Uterus (tissue), 4 donors: Measurements from ENCODE around the gene EMP3. TPM values are rescaled to one million over a fixed set of nuclear protein-coding genes. Genes with fewer than 3 reads are reported as not detected.
A peak's percentile ranks its signal among the peaks of the same experiment; 100 is the strongest.

Experiments used
- DNase-seq, 2 donors: peaks; one replicate each; pipeline ENCODE4 v3.0.0-alpha.2; 2019 to 2020
- H3K27ac ChIP-seq, 2 donors: fragments of 200-600 bp; sonication (generic); 1 replicate in 1 of 2; 2 replicates in 1 of 2; pipeline ENCODE4 v1.5.1; 2016 to 2018
- H3K27me3 ChIP-seq, 2 donors: fragments of 200-600 bp; sonication (generic); one replicate each; pipeline ENCODE4 v1.5.1; 2018 to 2019; ENCODE audit warnings: control low read depth in 1 of 2
- H3K36me3 ChIP-seq, 2 donors: fragments of 200-600 bp; sonication (generic); one replicate each; pipeline ENCODE4 v1.5.1; 2019; ENCODE audit warnings: control low read depth in 1 of 2
- H3K4me1 ChIP-seq, 2 donors: fragments of 200-600 bp; sonication (generic); one replicate each; pipeline ENCODE4 v1.5.1; 2018 to 2019; ENCODE audit warnings: control low read depth in 1 of 2
- H3K4me3 ChIP-seq, 2 donors: fragments of 200-600 bp; sonication (generic); 1 replicate in 1 of 2; 2 replicates in 1 of 2; pipeline ENCODE4 v1.5.1; 2018 to 2019; ENCODE audit warnings: mild to moderate bottlenecking in 1 of 2
- H3K9me3 ChIP-seq, 2 donors: fragments of 200-600 bp; sonication (generic); one replicate each; pipeline ENCODE4 v1.5.1; 2019; ENCODE audit warnings: control low read depth in 1 of 2
- POLR2A ChIP-seq, 2 donors: fragments of 450-650 bp; IDR thresholded peaks; one replicate each; pipeline ENCODE4 v1.6.1; 2016; ENCODE audit warnings: antibody characterized with exemption in 2 of 2, mild to moderate bottlenecking in 1 of 2, moderate library complexity in 1 of 2
- intact Hi-C: fragments of 100-400 bp; cut with DNase I; formaldehyde crosslinking; loops from one replicate; pipeline ENCODE4 v1.15.1; 2023; ENCODE audit warnings: low total_unique reads
- total RNA-seq, 4 donors: library from RNA; depleted of rRNA in 3 of 4; stranded (reverse); fragments of >200 nt in 3 of 4; gene quantifications; one replicate each; pipeline versions ENCODE4 v1.1.0 to v1.2.4, GENCODE V29; 2014 to 2023
- TF ChIP-seq, protein P1 (sequence below), 4 experiments: fragments of 200-600 bp in 2 of 4; fragments of 450-650 bp in 2 of 4; sonication (generic) in 2 of 4; IDR thresholded peaks; one replicate each; pipeline ENCODE4 v1.5.1; 2016 to 2019; ENCODE audit warnings: antibody characterized with exemption in 4 of 4, mild to moderate bottlenecking in 2 of 4, moderate library complexity in 1 of 4
- donor health status: DM: yes; HTN: yes; CAD: no.

The EMP3 gene
- total RNA-seq, 4 donors from 2014 or later, result 23.8 to 147 (median 45.2) TPM

DNA sequence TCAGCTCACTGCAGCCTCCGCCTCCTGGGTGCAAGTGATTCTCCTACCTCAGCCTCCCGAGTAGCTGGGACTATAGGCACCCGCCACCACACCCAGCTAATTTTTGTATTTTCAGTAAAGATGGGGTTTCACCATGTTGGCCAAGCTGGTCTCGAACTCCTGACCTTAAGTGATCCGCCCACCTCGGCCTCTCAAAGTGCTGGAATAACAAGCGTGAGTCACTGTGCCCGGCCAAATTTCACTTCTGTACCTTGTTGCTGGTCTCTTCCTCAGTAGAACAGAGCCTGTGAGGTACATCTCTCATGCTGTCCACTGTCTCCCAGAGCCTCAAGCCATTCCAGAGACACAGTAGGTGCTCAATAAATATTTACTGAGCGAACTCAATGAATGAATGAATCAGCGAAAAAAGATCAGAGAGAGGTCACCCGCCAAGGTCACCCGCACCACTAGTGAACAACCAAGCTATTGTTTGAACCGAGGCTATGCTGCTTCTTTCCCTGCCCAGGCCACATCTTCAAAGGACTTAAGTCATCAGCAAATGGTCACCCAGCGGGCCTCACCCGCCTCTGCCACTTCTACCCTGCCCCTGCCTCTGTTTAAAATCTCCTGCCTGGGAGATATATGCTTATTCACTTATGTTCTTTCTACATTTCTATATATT lies 29.1 kb downstream of the EMP3 start:
- Histone ChIP-seq H3K27me3 (no peaks in the 10 kb centered on the region), H3K4me1 (no peaks in the 10 kb centered on the region), H3K9me3 (no peaks in the 10 kb centered on the region), H3K4me3 (no peak overlapping the region), H3K36me3 (no peaks in the 10 kb centered on the region), H3K27ac (no peak overlapping the region)
- intact Hi-C loops, result no loop called here
- no peak for DNase-seq
- TF ChIP-seq, protein P1, sequence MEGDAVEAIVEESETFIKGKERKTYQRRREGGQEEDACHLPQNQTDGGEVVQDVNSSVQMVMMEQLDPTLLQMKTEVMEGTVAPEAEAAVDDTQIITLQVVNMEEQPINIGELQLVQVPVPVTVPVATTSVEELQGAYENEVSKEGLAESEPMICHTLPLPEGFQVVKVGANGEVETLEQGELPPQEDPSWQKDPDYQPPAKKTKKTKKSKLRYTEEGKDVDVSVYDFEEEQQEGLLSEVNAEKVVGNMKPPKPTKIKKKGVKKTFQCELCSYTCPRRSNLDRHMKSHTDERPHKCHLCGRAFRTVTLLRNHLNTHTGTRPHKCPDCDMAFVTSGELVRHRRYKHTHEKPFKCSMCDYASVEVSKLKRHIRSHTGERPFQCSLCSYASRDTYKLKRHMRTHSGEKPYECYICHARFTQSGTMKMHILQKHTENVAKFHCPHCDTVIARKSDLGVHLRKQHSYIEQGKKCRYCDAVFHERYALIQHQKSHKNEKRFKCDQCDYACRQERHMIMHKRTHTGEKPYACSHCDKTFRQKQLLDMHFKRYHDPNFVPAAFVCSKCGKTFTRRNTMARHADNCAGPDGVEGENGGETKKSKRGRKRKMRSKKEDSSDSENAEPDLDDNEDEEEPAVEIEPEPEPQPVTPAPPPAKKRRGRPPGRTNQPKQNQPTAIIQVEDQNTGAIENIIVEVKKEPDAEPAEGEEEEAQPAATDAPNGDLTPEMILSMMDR (IDR thresholded peaks at IDR 0.05), result no peak
- no peak for TF ChIP-seq POLR2A (IDR thresholded peaks at IDR 0.05)

DNA sequence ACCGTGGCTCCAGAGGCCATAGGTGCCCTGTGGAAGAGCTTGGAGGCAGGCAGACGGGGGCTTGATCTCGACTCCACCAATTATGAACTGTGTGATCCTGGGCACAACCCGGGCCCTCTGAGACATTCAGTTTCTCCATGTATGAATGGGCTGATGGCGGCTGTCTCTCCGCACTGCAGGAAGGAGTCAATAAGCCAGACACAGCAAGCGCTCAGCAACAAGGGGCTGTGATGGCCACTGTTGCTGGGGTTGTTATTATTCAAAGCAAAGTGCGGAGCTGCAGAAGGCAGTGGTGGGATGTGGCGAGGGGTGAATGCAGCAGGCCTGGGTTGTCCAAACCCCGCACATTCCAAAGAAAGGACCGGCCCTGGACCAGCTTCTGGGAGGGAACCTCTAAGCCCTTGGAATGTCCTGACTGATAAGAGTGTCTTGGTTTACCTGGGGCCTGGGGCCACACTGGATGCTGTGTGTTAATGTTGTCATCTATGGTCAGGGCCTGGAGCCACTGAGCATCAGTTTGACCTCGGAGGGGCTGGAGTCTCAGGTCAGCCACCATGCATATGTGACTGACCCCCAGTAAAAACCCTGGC lies 30.1 kb downstream of the EMP3 start:
- no peaks in the 10 kb centered on the region for H3K4me1 ChIP-seq
- DNase-seq, result no peak
- no peak overlapping the region for H3K27ac ChIP-seq
- no peaks in the 10 kb centered on the region for H3K27me3 ChIP-seq
- no peak overlapping the region for H3K4me3 ChIP-seq
- TF ChIP-seq POLR2A (IDR thresholded peaks at IDR 0.05), result no peak
- TF ChIP-seq, protein P1 (IDR thresholded peaks at IDR 0.05), result no peak
- H3K9me3 ChIP-seq, result no peaks in the 10 kb centered on the region
- no peaks in the 10 kb centered on the region for H3K36me3 ChIP-seq
- intact Hi-C loops, result no loop called here

DNA sequence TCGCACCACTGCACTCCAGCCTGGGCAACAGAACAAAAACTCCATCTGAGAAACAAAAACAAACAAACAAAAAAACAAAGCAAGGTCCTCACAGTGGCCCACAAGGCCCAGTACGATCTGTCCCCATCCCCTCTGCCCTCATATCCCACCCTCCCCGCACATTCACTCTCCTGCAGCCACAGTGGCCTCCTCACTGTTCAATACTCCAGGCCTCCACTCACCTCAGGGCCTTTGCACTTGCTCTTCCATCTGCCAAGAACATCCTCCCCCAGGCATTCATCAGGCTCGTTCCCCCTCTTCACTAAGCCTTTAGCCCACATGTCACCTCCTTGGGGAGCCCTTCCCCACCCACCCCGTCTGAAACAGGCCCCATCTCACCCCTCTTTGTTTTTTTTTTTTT lies 33.8 kb downstream of the EMP3 start:
- DNase-seq, result no peak
- no peaks in the 10 kb centered on the region for H3K9me3 ChIP-seq
- no peaks in the 10 kb centered on the region for H3K27me3 ChIP-seq
- no peak for TF ChIP-seq POLR2A (IDR thresholded peaks at IDR 0.05)
- TF ChIP-seq, protein P1 (IDR thresholded peaks at IDR 0.05), result no peak
- H3K4me3 ChIP-seq, result no peak overlapping the region
- no peaks in the 10 kb centered on the region for H3K36me3 ChIP-seq
- H3K4me1 ChIP-seq, result no peaks in the 10 kb centered on the region
- H3K27ac ChIP-seq, result no peak overlapping the region
- intact Hi-C loops, result no loop called here

DNA sequence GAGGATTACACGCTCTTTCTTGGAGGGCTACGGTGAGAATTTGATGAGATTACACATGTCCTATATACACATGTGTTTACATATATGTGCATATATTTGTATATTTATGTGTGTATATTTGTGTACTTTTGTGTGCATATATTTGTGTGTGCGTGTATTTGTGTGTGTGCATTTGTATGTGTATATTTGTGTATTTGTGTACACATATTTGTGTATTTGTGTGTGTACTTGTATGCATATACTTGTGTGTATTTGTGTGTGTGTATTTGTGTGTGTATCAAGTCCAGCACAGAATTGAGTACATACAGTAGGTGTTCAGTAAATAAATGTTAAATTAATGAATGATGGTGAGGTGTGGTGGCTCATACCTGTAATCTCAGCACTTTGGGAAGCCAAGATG lies 36.6 kb downstream of the EMP3 start:
- Histone ChIP-seq H3K27me3 (no peaks in the 10 kb centered on the region), H3K9me3 (no peaks in the 10 kb centered on the region), H3K4me1 (peaks cover 0 to 5% of the 10 kb centered on the region in 2 donors), H3K36me3 (no peaks in the 10 kb centered on the region), H3K27ac (no peak overlapping the region), H3K4me3 (no peak overlapping the region)
- intact Hi-C loops, result no loop called here
- DNase-seq, result no peak
- TF ChIP-seq, protein P1 (IDR thresholded peaks at IDR 0.05), result no peak
- no peak for TF ChIP-seq POLR2A (IDR thresholded peaks at IDR 0.05)

DNA sequence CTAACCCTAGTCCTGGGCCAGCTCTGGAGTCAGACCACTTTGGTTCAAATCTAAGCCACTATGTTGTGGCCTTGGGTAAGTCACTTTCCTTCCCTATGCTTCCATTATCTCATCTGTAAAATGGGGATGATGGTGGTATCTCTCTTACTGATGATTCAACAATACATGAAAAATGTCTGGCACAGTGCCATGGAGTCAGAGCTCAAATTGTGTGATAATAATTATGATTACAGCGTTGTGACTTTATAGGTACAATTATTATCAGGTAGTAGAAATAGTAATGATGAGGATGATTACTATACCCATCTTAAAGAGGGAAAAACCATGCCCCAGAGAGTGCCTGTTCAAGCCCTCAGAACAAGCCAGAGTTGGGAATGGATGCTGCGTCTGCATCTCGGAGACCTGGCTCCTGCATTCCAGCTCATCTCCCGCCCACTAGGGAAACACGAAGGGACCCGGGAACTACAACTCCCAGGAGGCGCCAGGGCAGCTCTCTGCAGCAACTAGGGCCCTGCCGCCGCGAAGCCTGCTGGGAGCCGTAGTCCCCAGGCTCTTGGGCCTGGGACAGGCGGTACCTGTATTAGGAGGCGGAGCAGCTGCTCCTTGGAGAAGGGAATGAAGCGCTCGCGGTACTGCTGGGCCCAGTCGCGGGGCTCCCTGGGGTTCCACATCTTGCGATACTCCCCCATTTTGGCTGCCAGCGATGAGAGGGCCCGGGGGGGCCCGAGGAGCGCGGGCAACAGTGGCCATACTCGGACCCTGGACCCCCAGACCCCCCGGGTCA lies 37.6 kb downstream of the EMP3 start:
- DNase-seq, result peak; percentile 92 to 95
- H3K4me3 ChIP-seq, result peak overlapping the region; percentile 45 to 76
- no peaks in the 10 kb centered on the region for H3K9me3 ChIP-seq
- no peaks in the 10 kb centered on the region for H3K27me3 ChIP-seq
- peaks cover 0 to 5% of the 10 kb centered on the region in 2 donors for H3K4me1 ChIP-seq
- intact Hi-C loops, result no loop called here
- peak overlapping the region; percentile 95 to 97 for H3K27ac ChIP-seq
- no peaks in the 10 kb centered on the region for H3K36me3 ChIP-seq
- TF ChIP-seq POLR2A (IDR thresholded peaks at IDR 0.05), result peak; percentile 26 to 61
- TF ChIP-seq, protein P1 (IDR thresholded peaks at IDR 0.05), result peak in 2 of 4 experiments; percentile 19 to 31
